ENCODE measurements around the gene PRKG1.

- TF ChIP-seq TAF1 (IDR thresholded peaks at IDR 0.05; ENCODE audit: borderline replicate concordance, low read depth, low read length) = no peak
- no peak for TF ChIP-seq POLR2A (IDR thresholded peaks at IDR 0.05; ENCODE audit: low read depth, low read length)
These were observed 244.3 kb downstream of the PRKG1 start for GRCh38 chr10:51318399-51319172.
